Nephron (organoid): ENCODE data around the gene RAD51AP2.

ENCODE experiments used
- H3K27ac Mint-ChIP-seq, 3 experiments: 2 replicates each; pipeline ENCODE4 v1.8.0; 2020; ENCODE audit warnings: mixed read lengths in 3 of 3, mild to moderate bottlenecking in 2 of 3, moderate library complexity in 1 of 3
- H3K27me3 Mint-ChIP-seq: 2 replicates; pipeline ENCODE4 v1.8.0; 2021; ENCODE audit warnings: low read depth, mild to moderate bottlenecking, moderate library complexity, mixed read lengths
- H3K36me3 Mint-ChIP-seq: 2 replicates; pipeline ENCODE4 v1.8.0; 2020; ENCODE audit warnings: low read depth, mixed read lengths
- H3K4me1 Mint-ChIP-seq: 2 replicates; pipeline ENCODE4 v1.8.0; 2020; ENCODE audit warnings: mixed read lengths
- H3K4me3 Mint-ChIP-seq, 3 experiments: 2 replicates each; pipeline ENCODE4 v1.8.0; 2020; ENCODE audit warnings: mild to moderate bottlenecking in 3 of 3, mixed read lengths in 3 of 3, moderate library complexity in 2 of 3
- H3K9me3 Mint-ChIP-seq: 2 replicates; pipeline ENCODE4 v1.8.0; 2020; ENCODE audit warnings: mixed read lengths
- TF ChIP-seq, protein P1 (sequence below), 3 experiments: fragments of 200-600 bp; sonication (generic); IDR thresholded peaks; one replicate each; pipeline ENCODE4 v1.5.0; 2021; ENCODE audit warnings: antibody characterized with exemption in 3 of 3; ENCODE audit not compliant: unreplicated experiment in 3 of 3

Gene RAD51AP2

DNA sequence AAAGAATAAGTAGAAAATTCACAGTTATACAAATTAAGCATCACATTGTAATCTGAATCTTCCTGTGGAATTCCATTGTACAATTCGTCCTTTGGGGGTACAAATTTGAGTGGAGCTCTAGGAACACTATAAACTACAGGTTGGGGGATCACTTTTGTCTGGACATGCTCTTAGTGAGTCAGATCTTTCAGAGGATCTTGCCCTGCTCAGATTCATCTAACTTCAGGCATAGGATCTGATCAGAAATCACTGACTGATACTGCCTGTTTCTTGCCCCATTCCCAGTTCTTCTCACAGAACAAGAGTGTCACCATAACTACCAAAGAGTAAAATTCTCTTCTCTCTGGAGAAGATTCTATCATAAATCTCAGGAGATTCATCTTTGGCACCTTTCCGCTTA is 11.5 kb upstream of the RAD51AP2 start:
- Mint-ChIP-seq H3K27me3 (peaks cover 18% of the 10 kb centered on the region), H3K9me3 (no peaks in the 10 kb centered on the region)

DNA sequence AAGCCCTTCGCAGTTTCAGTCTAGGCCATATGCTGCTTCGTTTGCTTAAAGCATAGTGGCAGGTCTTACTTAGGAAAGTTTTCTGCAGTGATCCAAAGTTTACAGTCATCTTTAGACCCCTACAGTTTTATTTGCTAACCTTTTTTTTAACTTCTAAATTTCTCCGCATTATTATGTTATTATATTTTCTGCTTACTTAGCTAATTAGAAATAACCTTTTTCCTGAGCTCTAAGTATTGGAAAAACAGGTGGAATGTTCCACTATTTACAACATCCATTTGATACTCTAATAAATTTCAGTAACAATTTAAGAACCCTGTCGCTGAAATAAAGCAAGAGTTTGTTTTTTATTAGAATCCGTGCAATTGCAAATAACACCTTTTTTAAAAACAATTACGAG is 4.1 kb upstream of the RAD51AP2 start:
- Mint-ChIP-seq H3K27me3 (peaks cover 15% of the 10 kb centered on the region), H3K36me3 (no peaks in the 10 kb centered on the region), H3K9me3 (no peaks in the 10 kb centered on the region), H3K4me3 (no peak overlapping the region), H3K27ac (no peak overlapping the region), H3K4me1 (peaks cover 8% of the 10 kb centered on the region)
- TF ChIP-seq, protein P1, sequence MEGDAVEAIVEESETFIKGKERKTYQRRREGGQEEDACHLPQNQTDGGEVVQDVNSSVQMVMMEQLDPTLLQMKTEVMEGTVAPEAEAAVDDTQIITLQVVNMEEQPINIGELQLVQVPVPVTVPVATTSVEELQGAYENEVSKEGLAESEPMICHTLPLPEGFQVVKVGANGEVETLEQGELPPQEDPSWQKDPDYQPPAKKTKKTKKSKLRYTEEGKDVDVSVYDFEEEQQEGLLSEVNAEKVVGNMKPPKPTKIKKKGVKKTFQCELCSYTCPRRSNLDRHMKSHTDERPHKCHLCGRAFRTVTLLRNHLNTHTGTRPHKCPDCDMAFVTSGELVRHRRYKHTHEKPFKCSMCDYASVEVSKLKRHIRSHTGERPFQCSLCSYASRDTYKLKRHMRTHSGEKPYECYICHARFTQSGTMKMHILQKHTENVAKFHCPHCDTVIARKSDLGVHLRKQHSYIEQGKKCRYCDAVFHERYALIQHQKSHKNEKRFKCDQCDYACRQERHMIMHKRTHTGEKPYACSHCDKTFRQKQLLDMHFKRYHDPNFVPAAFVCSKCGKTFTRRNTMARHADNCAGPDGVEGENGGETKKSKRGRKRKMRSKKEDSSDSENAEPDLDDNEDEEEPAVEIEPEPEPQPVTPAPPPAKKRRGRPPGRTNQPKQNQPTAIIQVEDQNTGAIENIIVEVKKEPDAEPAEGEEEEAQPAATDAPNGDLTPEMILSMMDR (IDR thresholded peaks at IDR 0.05; ENCODE audit: unreplicated experiment in 3 of 3), result no peak

More for the DNA sequence above, 11.5 kb upstream of the RAD51AP2 start:
- no peak overlapping the region for H3K27ac Mint-ChIP-seq
- TF ChIP-seq, protein P1 (IDR thresholded peaks at IDR 0.05; ENCODE audit: unreplicated experiment in 3 of 3), result no peak
- no peaks in the 10 kb centered on the region for H3K36me3 Mint-ChIP-seq
- H3K4me1 Mint-ChIP-seq, result no peaks in the 10 kb centered on the region
- H3K4me3 Mint-ChIP-seq, result no peak overlapping the region

DNA sequence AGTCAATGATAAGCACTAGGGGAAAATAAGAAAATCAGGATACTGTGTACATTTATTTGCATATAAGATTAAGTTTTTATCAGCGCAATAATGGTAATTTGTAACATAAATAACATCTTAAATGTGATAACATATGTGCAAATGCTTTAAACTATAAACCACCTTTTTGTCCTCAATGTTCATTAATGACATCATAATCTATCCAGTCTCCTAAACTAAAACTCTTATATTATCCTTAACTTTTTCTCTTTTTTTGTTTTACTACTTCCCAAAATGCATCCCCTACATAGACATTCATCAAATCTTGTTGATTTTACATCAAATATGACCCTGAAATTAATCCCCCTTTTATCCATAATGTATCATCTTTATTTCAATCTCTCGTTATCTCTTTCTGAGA is 3.4 kb upstream of the RAD51AP2 start:
- Mint-ChIP-seq H3K27me3 (peaks cover 10% of the 10 kb centered on the region), H3K4me3 (no peak overlapping the region), H3K27ac (no peak overlapping the region), H3K36me3 (no peaks in the 10 kb centered on the region), H3K4me1 (peaks cover 8% of the 10 kb centered on the region), H3K9me3 (no peaks in the 10 kb centered on the region)
- TF ChIP-seq, protein P1 (IDR thresholded peaks at IDR 0.05; ENCODE audit: unreplicated experiment in 3 of 3), result no peak

GRCh38 chr2:17520761-17521160 is 2.5 kb upstream of the RAD51AP2 start:
- no peaks in the 10 kb centered on the region for H3K9me3 Mint-ChIP-seq
- H3K4me3 Mint-ChIP-seq, result peak overlapping the region in 1 of 3 experiments; percentile 20
- H3K27me3 Mint-ChIP-seq, result peaks cover 10% of the 10 kb centered on the region
- H3K4me1 Mint-ChIP-seq, result peaks cover 8% of the 10 kb centered on the region
- no peak overlapping the region for H3K27ac Mint-ChIP-seq
- TF ChIP-seq, protein P1 (IDR thresholded peaks at IDR 0.05; ENCODE audit: unreplicated experiment in 3 of 3), result no peak
- no peaks in the 10 kb centered on the region for H3K36me3 Mint-ChIP-seq

GRCh38 chr2:17519486-17519885 is 1.2 kb upstream of the RAD51AP2 start:
- Mint-ChIP-seq H3K4me1 (peaks cover 8% of the 10 kb centered on the region), H3K27ac (peak overlapping the region in 1 of 3 experiments; percentile 2), H3K9me3 (no peaks in the 10 kb centered on the region), H3K36me3 (no peaks in the 10 kb centered on the region), H3K27me3 (peaks cover 10% of the 10 kb centered on the region), H3K4me3 (peak overlapping the region; percentile 62 to 84 (median 67))
- TF ChIP-seq, protein P1 (IDR thresholded peaks at IDR 0.05; ENCODE audit: unreplicated experiment in 3 of 3), result no peak

- no peaks in the 10 kb centered on the region for H3K9me3 Mint-ChIP-seq
- H3K4me3 Mint-ChIP-seq, result peak overlapping the region; percentile 84 to 90 (median 88)
- peaks cover 16% of the 10 kb centered on the region for H3K27me3 Mint-ChIP-seq
- TF ChIP-seq, protein P1 (IDR thresholded peaks at IDR 0.05; ENCODE audit: unreplicated experiment in 3 of 3), result no peak
- peak overlapping the region; percentile 90 to 93 (median 90) for H3K27ac Mint-ChIP-seq
- no peaks in the 10 kb centered on the region for H3K36me3 Mint-ChIP-seq
- H3K4me1 Mint-ChIP-seq, result peaks cover 8% of the 10 kb centered on the region
Observed at GRCh38 chr2:17517481-17518211, 594 bp downstream of the RAD51AP2 start.
